Testis (tissue), 3 donors: ENCODE data around the gene CCN2. TPM values are rescaled to one million over a fixed set of nuclear protein-coding genes. Genes with fewer than 3 reads are reported as not detected.

Experiments
- DNase-seq: peaks from one replicate; pipeline ENCODE4 v3.0.0-alpha.2; 2019
- H3K27ac ChIP-seq, 2 donors: fragments of 200-600 bp; sonication (generic); one replicate each; pipeline ENCODE4 v1.5.1; 2019
- H3K27me3 ChIP-seq: fragments of 200-600 bp; sonication (generic); one replicate; pipeline ENCODE4 v1.5.1; 2019
- H3K36me3 ChIP-seq: fragments of 200-600 bp; sonication (generic); one replicate; pipeline ENCODE4 v1.5.1; 2017; ENCODE audit warnings: low read depth; ENCODE audit errors: missing control alignments
- H3K4me1 ChIP-seq: fragments of 200-600 bp; sonication (generic); one replicate; pipeline ENCODE4 v1.5.1; 2019
- H3K4me3 ChIP-seq, 2 donors: fragments of 200-600 bp; sonication (generic); one replicate each; pipeline ENCODE4 v1.5.1; 2017 to 2019
- H3K9me3 ChIP-seq: fragments of 200-600 bp; sonication (generic); one replicate; pipeline ENCODE4 v1.5.1; 2017
- POLR2A ChIP-seq: fragments of 450-650 bp; IDR thresholded peaks from one replicate; pipeline ENCODE4 v1.6.1; 2017; ENCODE audit warnings: antibody characterized with exemption, mild to moderate bottlenecking, moderate library complexity
- WGBS, 2 donors: methylation state at CpG; one replicate each; pipeline ENCODE4 v1.1.5; 2018; 5-methylcytosine and 5-hydroxymethylcytosine counted together
- intact Hi-C: fragments of 100-400 bp; cut with DNase I; formaldehyde crosslinking; loops from one replicate; pipeline ENCODE4 v1.15.1; 2023; ENCODE audit warnings: low total_unique reads
- polyA plus RNA-seq: library from polyadenylated mRNA; stranded (reverse); fragments of 350-450 nt; fragmentation: Illumina TruSeq; extraction: RNeasy Lipid Tissue Mini Kit (QIAGEN cat#74804); gene quantifications from one replicate; pipeline ENCODE4 v1.2.3, GENCODE V29; 2014; ENCODE audit warnings: low read depth, low replicate concordance; ENCODE audit not compliant: insufficient read depth
- total RNA-seq, 2 donors: library from RNA; depleted of rRNA; stranded (reverse); fragments of >200 nt; gene quantifications; one replicate each; pipeline ENCODE4 v1.2.3, GENCODE V29; 2016
- TF ChIP-seq, protein P1 (sequence below), 3 experiments: fragments of 450-650 bp in 2 of 3; fragments of 200-600 bp in 1 of 3; sonication (generic) in 1 of 3; IDR thresholded peaks; one replicate each; pipeline ENCODE4 v1.5.1; 2016 to 2019; ENCODE audit warnings: antibody characterized with exemption in 3 of 3, mild to moderate bottlenecking in 2 of 3, moderate library complexity in 1 of 3

The CCN2 gene
- total and polyA plus RNA-seq, 3 donors from 2014 or later = 39.1 to 50.4 (median 50.2) TPM

DNA sequence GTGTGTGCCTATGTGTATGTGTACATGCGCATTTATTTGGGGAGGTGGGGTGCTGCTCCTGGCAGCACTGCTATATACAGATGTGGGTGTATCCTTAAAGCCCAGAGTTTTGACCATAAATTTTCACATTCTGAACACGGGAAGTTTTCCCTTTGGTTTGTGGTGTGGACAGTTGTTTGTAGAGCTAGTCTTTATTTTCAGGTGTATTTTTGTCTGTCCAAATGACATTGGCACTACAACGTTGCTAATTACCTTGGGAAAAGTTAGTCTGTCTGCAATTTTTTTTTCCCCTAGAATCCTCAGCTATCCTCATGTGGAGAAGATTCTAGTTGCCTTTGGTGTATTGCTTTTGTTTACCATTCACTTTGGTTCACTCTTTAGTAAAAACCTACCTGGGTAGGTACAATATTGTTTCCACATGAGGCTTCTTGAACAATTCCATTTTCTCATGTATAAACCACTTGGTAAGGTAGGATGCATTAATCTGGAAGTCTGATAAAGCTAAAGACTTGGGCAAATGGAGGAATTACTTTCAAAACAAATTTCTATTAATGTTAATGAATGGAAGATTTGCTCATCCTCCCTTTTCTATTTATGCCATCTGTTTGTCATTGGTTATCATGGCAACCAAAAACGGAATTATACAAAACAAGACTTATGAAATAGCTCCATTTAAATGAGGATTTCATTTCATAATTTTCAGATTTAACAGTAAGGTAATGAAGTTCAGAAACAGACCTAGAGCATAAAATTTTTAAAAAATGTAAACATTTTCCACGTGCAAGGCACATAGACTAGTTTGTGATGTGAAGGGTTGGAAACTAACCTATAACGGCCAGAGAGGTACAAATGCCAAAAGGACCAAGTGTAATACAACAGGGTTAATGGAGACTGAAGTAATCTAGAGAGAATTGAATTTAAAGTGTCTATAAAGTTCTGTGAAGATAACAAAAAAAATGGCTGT lies 3.9 kb downstream of the CCN2 start:
- Histone ChIP-seq H3K36me3 (no peaks in the 10 kb centered on the region), H3K27ac (no peak overlapping the region), H3K4me3 (no peak overlapping the region), H3K27me3 (no peaks in the 10 kb centered on the region), H3K4me1 (no peaks in the 10 kb centered on the region), H3K9me3 (no peaks in the 10 kb centered on the region)
- DNase-seq = no peak
- intact Hi-C loops = no loop called here
- TF ChIP-seq, protein P1, sequence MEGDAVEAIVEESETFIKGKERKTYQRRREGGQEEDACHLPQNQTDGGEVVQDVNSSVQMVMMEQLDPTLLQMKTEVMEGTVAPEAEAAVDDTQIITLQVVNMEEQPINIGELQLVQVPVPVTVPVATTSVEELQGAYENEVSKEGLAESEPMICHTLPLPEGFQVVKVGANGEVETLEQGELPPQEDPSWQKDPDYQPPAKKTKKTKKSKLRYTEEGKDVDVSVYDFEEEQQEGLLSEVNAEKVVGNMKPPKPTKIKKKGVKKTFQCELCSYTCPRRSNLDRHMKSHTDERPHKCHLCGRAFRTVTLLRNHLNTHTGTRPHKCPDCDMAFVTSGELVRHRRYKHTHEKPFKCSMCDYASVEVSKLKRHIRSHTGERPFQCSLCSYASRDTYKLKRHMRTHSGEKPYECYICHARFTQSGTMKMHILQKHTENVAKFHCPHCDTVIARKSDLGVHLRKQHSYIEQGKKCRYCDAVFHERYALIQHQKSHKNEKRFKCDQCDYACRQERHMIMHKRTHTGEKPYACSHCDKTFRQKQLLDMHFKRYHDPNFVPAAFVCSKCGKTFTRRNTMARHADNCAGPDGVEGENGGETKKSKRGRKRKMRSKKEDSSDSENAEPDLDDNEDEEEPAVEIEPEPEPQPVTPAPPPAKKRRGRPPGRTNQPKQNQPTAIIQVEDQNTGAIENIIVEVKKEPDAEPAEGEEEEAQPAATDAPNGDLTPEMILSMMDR (IDR thresholded peaks at IDR 0.05) = no peak
- no peak for TF ChIP-seq POLR2A
- 62 to 70% methylated on average over 6 of the region's 6 CpGs for WGBS, 2 donors

DNA sequence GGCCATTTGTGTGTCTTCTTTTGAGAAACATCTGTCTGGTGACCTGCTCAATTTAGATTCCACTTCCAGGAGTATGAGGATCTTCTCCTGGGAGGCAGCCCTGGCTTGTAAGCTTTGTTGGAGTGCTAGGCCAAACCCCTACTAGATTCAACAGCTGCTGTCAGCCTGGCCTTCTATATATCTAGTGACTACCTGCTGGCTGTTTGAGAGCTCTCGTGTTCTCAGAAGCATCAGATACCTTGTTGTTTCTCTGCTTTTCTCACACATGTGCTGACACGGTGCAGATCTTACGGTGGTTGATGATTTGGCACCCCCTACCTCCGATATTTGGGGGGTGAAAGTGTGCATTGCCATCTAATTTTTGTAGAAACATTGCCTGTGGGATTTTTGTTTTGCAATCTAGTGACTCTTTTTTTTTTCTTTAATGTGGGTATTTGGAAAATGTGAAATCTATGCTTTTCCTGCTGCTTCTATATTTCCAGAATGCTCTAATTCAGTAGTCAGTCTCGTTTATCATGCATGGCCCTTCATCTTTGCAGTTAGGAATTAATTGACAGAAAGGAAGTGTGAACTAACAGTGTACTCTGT lies 4.7 kb downstream of the CCN2 start:
- H3K9me3 ChIP-seq = no peaks in the 10 kb centered on the region

DNA sequence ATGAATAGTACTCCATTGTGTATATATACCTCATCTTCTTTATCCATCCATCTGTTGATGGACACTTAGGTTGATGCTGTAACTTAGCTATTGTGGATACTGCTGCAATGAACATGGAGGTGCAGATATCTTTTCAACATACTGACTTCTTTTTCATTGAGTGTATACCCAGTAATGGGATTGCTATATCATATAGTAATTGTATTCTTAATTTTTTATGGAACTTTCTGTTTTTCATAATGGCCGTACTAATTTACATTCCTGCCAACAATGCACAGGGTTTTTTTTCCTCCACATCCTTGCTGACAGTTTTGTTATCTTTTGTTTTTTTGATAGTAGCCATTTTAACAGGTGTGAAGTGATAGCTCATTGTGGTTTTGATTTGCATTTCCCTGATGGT lies 5.2 kb downstream of the CCN2 start:
- no peak overlapping the region for H3K27ac ChIP-seq
- 92 to 100% methylated on average over 1 of the region's 1 CpG for WGBS, 2 donors
- H3K4me3 ChIP-seq = no peak overlapping the region
- intact Hi-C loops = no loop called here
- no peaks in the 10 kb centered on the region for H3K4me1 ChIP-seq
- TF ChIP-seq, protein P1 (IDR thresholded peaks at IDR 0.05) = no peak
- no peak for TF ChIP-seq POLR2A
- no peak for DNase-seq
- no peaks in the 10 kb centered on the region for H3K36me3 ChIP-seq
- no peaks in the 10 kb centered on the region for H3K9me3 ChIP-seq
- no peaks in the 10 kb centered on the region for H3K27me3 ChIP-seq

More for the DNA sequence above, 4.7 kb downstream of the CCN2 start:
- Histone ChIP-seq H3K27me3 (no peaks in the 10 kb centered on the region), H3K4me3 (no peak overlapping the region), H3K27ac (no peak overlapping the region), H3K36me3 (no peaks in the 10 kb centered on the region), H3K4me1 (no peaks in the 10 kb centered on the region)
- no peak for DNase-seq
- 84 to 92% methylated on average over 5 of the region's 5 CpGs for WGBS, 2 donors
- intact Hi-C loops = no loop called here
- no peak for TF ChIP-seq POLR2A
- TF ChIP-seq, protein P1 (IDR thresholded peaks at IDR 0.05) = no peak

DNA sequence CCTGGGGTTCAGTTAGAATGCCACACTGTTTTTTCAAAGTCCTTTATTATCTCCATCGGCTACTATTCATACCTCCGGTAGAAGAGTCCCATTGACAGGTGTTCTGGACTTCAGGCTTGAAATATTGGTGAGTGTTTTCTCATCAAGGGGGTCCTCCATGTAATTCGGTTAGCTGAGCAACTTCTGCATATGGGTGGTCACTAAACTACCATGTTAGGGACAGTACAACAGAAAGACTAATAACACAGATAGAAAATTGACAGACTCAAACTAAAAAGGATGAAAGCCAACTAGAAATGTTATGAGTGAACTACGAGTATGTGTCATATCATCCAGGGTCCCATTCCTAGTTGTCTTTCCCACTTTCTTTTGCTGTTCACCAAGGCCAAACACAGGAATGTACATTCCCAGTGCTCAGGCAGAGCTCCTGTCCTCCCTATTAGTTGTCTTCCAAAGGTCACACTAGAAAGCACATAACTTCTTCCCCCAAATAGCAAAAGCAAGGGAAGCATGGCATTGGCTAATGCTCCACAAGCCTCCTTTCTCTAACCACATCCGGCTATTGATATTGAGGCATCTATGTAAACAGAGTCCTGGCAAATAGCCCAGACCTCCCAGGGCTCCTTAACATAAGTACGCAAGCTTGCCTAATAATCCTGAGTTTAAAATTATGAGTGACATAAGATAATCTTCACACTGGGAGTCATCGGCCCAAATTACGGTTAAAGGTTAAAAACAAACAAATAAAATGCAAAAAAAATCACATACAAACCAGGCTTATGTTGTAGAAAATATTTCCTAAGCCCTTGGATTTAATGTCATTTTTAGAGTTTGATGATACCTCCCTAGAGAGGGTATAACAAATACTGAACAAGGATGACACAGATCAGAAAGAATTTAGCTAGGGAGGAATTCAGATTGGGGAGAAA lies 13.2 kb downstream of the CCN2 start:
- Histone ChIP-seq H3K27me3 (no peaks in the 10 kb centered on the region), H3K36me3 (no peaks in the 10 kb centered on the region), H3K4me1 (no peaks in the 10 kb centered on the region), H3K4me3 (no peak overlapping the region), H3K9me3 (no peaks in the 10 kb centered on the region), H3K27ac (no peak overlapping the region)
- intact Hi-C loops = no loop called here
- TF ChIP-seq, protein P1 (IDR thresholded peaks at IDR 0.05) = no peak
- TF ChIP-seq POLR2A = no peak
- no peak for DNase-seq
- 79 to 84% methylated on average over 8 of the region's 8 CpGs for WGBS, 2 donors
